AG04449 (cell line): Measurements from ENCODE around the gene NCKAP5L.
"Not testable (repeated sequence)": the region's sequence is repeated elsewhere in the genome, so short reads cannot be mapped to it uniquely, and the experiment has no call there.

Experiments used
- CTCF ChIA-PET: fragments of 350-600 bp; formaldehyde crosslinking; extraction: SDS; loops from one replicate; lab custom pipeline; 2021; ENCODE audit warnings: antibody characterized with exemption; lab: Yijun Ruan, JAX
- POLR2A ChIA-PET: fragments of 400-600, 350-600 bp; formaldehyde crosslinking; extraction: SDS; loops from one replicate; lab custom pipeline; 2020; ENCODE audit warnings: antibody characterized with exemption, inconsistent platforms; lab: Yijun Ruan, JAX
- DNase-seq: peaks from one replicate; pipeline ENCODE4 v3.0.0-alpha.2; 2010; ENCODE audit warnings: low read depth, low spot score
- H3K4me3 ChIP-seq: 2 replicates; pipeline ENCODE4 v1.5.1; 2011; ENCODE audit warnings: low read depth, mild to moderate bottlenecking, control low read depth, low read length
- CTCF ChIP-seq: IDR thresholded peaks from one replicate; pipeline ENCODE4 v1.5.1; 2011; ENCODE audit warnings: mild to moderate bottlenecking, moderate library complexity, low read length, control low read depth, inconsistent platforms; ENCODE audit not compliant: insufficient read depth; ENCODE audit errors: missing control alignments

NCKAP5L gene

DNA sequence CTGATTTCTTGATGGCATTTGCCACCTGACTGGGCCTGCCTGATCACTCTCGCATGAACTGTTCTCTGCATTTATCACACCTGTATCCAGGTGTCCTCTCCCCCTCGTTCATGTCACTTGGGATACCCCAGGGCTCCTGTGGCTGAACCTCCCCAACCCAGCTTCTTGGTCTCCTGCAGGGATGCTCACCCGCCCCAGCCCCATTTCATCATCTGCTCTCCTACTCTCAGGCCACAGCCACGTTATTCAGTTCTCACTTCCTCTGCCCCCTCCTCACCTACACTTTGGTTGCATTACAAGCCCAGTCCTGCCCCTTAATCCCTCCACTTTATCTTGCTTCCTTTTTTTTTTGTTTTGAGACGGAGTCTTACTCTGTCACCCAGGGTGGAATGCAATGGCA is 51.4 kb downstream of the NCKAP5L start:
- CTCF ChIA-PET = interaction anchor here (0.9 to 3.5 kb wide), 27 partner anchors 10 to 306 kb away, joined by 3 to 98 read pairs (median 10); partner anchors contain the start of genes BCDIN3D, NCKAP5L and TMBIM6

DNA sequence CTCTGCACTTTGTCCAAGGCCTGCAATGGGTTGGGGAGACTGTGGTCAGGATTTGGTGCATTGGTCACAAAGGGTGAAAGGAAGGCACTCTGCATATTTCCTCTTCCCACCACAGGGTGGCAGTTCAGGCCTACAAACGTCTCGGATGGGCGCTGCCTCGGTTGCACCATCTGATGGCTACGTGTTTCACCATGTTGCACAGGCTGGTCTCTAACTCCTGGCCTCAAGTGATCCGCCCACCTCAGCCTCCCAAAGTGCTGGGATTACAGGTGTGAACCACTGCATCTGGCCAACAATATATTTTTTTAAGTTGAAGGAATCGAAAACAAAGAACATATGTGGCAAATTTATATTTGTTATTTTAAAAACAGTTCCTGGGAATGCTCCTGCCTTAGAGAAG is 51.8 kb downstream of the NCKAP5L start:
- DNase-seq = no peak
- POLR2A ChIA-PET = no interaction called here
- CTCF ChIA-PET = interaction anchor here (1.9 to 3.5 kb wide), 11 partner anchors 9 to 294 kb away, joined by 5 to 98 read pairs (median 16); no protein-coding TSS in a partner anchor
- peak; percentile 83 for TF ChIP-seq CTCF
- H3K4me3 ChIP-seq = no peak overlapping the region

More for the DNA sequence above, 51.4 kb downstream of the NCKAP5L start:
- no peak for DNase-seq
- POLR2A ChIA-PET = no interaction called here
- H3K4me3 ChIP-seq = no peak overlapping the region
- no peak for TF ChIP-seq CTCF

DNA sequence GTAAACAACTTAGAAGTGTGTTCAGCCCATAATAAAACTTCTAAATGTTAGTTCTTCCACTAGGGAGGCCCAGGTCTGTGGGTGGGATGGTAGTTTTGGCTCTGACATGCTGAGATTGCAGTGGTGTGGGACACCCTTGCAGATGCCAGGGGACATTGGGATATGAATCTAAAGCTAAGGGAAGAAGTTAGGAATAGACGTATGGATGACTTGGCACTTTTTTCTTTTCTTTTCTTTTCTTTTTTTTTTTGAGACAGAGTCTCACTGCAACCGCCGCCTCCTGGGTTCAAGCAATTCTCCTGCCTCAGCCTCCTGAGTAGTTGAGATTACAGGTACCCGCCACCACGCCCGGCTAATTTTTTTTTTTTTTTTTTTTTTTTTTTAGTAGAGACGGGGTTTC is 55.1 kb downstream of the NCKAP5L start:
- not testable (repeated sequence) for DNase-seq, H3K4me3 ChIP-seq
- ChIA-PET CTCF (interaction anchor here (0.7 to 4.7 kb wide), 11 partner anchors 10 to 195 kb away, joined by 3 to 42 read pairs (median 3); partner anchors contain the start of genes NCKAP5L and TMBIM6), POLR2A (interaction anchor here (0.6 kb wide), 1 partner anchor 177 kb away, joined by 3 read pairs; the partner anchor contains the start of gene AQP2)

DNA sequence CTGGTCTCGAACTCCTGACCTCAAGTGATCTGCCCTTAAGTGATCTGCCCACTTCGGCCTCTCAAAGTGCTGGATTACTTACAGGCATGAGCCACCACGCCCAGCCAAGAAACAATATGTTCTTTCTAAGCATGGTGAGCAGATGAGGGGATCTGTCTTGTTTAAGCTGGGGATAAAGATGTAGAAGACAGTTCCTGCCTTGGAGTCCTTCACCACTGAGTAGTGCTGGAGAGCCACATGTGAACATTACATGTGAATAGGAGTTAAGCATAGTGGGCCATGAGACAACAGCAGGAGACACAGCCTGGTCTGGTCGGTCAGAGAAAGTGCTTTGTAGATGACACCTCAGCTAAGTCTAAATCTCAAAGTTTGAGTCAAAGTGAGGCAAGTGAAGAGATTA is 60.9 kb downstream of the NCKAP5L start:
- ChIA-PET CTCF (interaction anchor here (1.0 to 6.4 kb wide), 11 partner anchors 8 to 289 kb away, joined by 3 to 46 read pairs (median 5); partner anchors contain the start of gene TMBIM6), POLR2A (interaction anchor here (0.7 to 1.8 kb wide), 2 partner anchors 26 kb away, joined by 3 to 5 read pairs; partner anchors contain the start of gene TMBIM6)
- no peak for TF ChIP-seq CTCF
- DNase-seq = no peak
- H3K4me3 ChIP-seq = no peak overlapping the region

GRCh38 chr12:49766115-49766455 is 62.1 kb downstream of the NCKAP5L start:
- no peak for TF ChIP-seq CTCF
- ChIA-PET CTCF (interaction anchor here (0.7 to 6.4 kb wide), 5 partner anchors 8 to 129 kb away, joined by 4 to 46 read pairs (median 13); partner anchors contain the start of gene TMBIM6), POLR2A (interaction anchor here (1.8 kb wide), 1 partner anchor 25 kb away, joined by 5 read pairs; the partner anchor contains the start of gene TMBIM6)
- no peak for DNase-seq
- H3K4me3 ChIP-seq = no peak overlapping the region

DNA sequence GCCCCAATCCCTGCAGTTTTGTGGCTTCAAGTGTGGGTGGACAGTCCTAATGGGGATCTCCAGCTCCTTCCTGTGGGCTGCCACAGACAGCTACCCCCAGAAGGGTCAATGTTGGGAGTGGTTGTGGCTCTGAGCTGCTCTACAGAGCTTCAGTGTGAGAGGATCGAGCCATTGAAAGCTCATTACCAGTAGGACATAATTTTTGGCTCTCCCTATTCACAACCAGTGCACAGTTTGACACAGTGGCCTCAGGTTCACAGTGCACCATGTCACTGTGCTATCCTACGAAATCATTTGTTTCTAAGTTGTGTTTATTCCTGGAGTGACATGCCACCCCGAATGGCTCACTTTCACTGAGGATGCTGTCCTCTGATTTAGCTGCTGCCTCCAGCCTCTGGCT is 64.1 kb downstream of the NCKAP5L start:
- no peak overlapping the region for H3K4me3 ChIP-seq
- no peak for TF ChIP-seq CTCF
- no peak for DNase-seq
- ChIA-PET POLR2A (interaction anchor here (1.6 kb wide), 1 partner anchor 23 kb away, joined by 6 read pairs; the partner anchor contains the start of gene TMBIM6), CTCF (interaction anchor here (0.7 to 6.4 kb wide), 16 partner anchors 9 to 143 kb away, joined by 3 to 48 read pairs (median 8); partner anchors contain the start of gene TMBIM6)
